Effector CD8-positive, alpha-beta T cell (primary cell): ENCODE measurements around the gene TEX19.

Experiments
- DNase-seq: peaks from one replicate; lab custom pipeline; 2025; lab: John Stamatoyannopoulos, UW

Gene TEX19

DNA sequence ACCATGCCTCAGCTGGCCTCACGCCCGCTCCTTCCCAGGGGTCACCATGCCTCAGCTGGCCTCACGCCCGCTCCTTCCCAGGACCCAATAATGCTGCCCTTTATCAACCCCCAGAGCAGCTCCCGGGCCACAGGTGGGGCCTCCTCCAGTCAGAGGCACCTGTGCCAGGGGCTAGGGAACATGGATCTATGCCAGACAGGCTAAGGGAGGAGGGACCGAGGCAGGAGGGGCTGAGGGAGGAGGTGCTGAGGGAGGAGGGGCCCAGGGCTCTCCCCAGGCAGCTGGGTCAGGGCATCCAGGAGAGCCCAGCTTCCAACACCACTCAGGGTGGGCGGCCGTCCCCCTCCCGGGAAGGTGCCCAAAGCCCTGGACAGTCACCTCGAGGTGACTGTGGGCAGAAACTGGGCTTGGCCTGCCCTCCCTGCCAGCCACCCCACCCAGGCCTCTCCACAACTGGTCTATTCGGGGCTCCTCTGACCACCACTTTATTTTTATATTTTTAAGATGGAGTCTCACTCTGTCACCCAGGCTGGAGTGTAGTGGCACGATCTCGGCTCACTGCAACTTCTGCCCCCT lies 31.9 kb downstream of the TEX19 start:
- DNase-seq: no peak

DNA sequence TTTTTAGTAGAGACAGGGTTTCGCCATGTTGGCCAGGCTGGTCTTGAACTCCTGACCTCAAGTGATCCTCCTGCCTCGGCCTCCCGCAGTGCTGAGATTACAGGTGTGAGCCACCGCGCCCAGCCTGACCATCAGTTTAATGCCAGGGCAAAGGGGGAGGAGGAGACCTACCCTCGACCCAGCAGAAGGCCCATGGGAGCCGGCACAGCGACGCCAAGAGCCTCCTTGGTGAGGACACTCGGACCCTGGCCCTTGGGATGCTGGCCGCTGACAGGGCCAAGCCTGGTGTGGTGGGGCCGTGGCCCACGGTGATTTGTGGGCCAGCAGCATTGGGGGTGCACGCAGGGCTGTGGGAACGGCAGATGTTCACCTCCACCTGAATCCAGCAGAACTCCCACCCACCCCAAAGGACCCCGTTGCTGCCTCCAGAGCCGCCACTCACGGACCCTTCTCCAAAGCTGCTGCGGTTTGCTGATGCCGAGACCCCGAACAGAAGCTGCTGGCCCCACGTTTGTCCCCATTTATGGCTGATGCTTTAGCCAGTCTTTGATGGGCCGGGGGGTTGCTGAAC lies 32.5 kb downstream of the TEX19 start:
- no peak for DNase-seq

DNA sequence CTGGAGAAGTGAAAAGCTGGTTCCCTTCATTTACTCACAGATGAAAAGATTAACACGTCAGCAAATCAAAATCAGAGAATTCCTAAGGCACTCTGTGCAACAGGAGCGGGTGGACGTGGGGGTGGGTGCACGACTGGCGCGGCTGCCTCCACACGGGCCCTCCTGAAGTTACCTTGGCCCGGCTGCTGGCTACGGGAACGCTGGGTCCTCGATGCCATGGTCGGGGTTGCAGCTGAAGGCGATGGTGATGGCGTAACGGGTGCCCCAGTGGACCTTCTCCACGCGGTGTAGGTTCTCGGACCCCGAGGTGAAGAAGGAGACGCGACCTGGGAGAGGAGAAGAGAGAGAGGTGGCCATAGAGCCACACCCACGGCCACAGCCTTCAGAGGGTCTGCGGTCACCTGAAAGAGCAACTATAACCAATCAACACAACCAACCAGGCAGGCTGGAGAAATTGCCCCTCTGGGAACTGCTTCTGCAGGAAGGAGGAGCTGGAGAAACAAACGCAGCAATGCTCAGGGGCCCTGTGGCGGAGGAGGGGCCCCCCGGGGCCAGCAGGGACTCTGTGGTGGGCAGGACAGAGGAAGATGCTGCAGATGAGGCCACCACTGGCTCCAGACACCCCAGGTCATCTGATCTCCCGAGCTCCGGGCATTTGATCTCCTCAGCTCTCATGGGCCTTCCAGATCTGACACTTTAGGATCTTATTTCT lies 33.3 kb downstream of the TEX19 start:
- no peak for DNase-seq

DNA sequence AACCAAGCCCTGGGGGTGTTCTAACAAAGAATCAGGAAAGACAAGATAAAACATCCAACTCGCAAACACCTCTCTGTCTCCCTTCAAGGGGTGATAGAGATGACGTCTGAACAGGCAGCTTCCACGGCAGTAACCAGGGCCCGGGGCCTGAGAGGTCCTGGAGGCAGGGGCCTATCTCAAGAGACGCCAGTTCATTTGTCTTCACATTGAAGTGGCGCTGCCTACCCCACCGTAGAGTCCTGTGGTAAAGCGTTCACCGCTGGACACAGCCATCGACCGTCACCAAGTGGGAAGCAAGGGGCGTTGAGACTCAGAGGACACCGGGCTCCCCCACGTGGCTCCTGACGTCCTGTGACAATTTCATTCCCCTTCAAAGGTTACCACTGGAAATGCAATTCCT lies 33.9 kb downstream of the TEX19 start:
- DNase-seq: no peak

DNA sequence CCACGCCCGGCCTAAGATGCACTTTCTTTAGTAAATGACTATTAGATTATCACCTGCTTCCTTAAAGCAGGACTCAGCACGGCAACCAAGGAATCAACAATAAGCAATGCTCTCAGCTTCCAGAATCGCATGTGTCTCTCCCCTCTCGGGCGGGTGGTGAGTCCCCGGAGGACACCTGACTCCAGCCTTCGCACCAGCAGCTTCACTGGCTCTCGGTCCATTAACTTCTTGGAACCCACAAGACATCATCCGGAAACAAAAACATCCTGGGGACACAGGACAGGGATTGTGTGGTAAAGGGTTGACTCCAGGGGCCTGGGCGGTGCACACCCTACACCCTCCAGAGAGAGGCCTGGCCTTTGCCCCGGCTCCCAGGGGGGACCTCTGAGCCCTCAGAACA lies 35.2 kb downstream of the TEX19 start:
- DNase-seq: no peak

DNA sequence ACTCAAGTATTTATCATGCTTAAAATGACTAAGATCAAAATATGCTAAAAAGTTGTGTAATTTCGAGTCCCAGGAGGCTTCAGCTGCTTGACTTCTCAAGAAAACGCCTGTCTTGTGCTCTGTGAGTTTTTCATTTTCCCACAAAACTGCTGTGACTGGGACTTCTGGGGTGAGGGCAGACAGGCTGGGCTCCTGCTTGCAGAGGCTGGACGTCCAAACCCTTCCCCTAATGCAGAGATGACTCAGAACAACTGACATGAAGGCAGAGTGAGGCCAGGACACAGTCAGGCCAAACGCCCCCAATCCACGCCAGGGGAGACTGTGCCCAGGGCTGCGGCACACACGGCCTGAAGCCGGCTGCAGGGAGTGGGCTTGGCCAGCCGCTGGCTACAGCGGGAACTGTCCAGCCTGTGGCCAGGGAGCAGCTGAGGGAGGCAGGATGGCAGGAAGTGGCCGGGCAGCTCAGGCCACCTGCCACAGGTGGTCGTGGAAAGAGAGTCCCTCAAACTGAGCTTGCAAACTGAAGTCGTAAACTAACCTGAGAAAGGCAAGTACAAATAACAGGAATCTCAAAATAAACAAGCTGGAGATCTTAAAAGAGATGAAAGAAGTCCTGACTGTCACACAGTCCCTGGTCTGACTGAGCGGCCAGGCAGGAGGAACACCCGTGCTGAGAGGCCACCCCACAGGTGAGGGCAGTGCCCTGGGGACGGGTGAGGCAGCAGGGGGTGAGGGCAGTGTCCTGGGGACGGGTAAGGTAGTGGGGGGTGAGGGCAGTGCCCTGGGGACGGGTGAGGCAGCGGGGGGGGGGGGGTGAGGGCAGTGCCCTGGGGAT lies 37.8 kb downstream of the TEX19 start:
- no peak for DNase-seq

DNA sequence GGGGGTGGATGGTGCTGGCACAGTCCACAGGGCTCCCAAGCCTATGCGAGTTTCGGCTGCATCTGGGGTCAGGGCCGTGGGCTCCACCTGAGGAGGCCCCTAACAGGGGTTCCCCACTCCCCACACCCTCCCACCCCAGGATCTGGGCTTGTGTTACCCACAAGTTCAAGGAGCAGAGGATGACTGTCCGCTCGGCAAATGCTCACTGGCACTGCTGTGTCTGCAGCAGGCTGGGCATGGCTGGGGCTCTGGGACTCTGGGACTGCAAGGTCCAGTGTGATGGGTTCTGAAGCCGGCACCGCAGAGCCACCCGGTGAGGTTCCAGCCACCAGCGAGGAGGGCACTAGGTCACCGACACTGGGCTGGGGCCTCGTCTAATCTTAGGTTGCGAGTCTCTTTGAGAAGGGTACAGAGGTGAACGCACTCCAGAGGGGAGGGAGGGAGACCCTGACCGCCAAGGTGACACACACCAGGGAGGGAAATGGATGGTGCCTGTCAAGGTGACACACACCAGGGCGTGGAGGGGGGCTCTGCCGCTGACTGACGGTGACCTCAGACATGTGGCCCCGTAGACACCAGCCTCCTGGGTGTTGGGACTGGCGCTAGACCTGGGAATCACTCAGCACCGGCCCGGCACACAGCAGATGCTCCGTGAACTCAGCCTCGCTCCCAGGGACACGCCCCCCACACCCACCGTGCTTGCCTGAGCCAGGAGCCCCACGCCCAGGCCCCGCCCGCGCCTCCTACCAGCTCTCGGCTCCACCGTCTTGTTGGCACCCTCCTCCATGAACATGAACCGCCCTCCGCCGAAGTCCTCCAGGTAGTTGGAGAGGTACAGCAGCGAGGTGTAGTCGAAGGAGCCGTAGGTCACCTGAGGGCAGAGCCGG lies 38.6 kb downstream of the TEX19 start:
- no peak for DNase-seq

DNA sequence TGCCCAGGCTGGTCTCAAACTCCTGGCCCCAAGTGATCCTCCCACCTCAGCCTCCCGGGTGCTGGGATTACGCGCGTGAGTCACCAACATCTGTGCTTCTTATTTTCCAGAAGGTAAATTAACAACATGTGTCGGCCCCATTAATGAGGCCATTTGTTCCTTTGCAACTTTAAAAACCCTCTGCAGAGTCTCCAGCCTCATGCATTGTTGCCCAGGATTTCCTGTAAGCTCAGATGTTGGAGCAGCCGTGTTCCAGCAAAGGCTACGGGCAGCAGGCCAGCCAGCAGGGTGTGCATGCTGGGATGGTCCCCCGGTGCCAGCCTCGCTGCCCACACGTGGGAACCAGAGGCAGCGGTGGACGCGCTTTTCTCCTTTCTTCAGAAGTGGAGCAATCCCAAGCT lies 40.0 kb downstream of the TEX19 start:
- DNase-seq: no peak

DNA sequence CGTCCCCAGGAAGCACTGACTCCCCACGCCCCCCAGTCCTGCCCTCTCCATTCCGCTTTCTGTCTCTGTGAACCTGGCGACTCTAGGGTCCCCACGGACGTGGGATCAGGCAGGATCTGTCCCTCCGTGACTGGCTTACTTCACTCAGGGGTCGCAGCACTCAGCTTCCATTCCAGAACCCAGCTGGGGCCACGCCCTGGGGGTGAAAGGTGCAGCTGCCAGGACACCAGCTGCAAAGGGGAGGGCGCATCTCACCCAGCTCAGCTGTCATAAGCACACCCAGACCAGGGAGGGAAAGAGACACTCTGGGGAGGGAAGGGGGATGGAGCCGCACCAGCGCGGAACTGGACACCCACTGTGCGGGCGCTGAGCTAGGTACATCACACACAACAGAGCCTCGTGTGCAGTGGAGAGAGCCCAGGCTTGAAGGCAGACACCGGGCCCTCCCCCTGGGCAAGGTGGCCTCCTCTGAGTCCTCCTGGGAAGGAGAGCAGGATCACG lies 40.6 kb downstream of the TEX19 start:
- DNase-seq: no peak

DNA sequence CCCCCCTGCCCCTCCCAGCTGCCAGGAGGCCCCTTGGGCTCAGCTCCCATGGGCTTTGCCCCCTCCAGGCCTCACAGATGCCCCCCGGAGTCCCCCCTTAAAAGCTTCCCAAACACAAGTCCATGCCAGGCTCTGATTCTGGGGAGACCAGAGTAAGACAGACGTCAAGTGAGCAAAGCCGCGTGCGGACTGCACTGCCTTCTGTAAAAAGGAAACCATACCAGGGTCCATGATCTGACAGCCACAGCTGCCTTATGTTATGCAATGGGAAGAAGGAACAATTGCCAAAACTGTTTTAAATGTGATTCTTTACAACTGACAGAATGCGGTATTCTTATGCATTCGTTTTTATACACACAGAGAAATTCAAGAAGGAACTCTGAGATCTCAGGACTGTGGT lies 41.2 kb downstream of the TEX19 start:
- no peak for DNase-seq

DNA sequence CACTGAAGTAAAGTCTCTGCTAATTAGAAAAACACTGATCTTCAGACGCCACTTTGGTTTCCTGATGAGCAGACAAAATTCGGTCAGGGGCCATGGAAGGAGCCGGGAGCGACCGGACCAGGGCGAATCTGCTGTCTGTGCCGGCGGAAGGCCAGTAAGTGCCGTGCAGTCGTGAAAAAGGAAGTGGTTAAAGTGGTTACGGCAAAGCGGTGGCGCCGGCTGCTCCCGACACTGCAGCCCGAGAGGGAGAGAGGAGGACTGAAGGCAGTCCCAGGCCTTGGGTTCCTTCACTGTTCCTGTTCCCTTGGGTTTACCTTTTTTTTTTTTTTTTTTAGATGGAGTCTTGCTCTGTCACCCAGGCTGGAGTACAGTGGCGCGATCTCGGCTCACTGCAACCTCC lies 41.8 kb downstream of the TEX19 start:
- DNase-seq: peak; percentile 19

DNA sequence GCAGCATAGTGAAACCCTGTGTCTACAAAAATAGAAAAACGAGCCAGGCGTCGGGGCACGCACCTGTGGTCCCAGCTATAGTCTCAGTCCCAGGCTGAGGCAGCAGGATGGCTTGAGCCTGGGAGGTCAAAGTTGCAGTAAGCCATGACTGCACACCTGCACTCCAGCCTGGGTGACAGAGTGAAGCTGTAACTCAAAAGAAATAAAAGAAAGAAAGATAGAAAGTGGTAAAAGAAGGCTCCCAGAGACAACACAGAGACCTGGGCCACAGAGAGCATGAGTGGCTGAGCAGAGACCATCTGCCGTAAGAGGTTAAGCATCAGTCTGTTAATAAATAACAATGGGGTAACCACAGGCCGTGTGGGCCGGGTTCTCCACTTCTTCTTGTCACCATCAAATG lies 43.8 kb downstream of the TEX19 start:
- no peak for DNase-seq

DNA sequence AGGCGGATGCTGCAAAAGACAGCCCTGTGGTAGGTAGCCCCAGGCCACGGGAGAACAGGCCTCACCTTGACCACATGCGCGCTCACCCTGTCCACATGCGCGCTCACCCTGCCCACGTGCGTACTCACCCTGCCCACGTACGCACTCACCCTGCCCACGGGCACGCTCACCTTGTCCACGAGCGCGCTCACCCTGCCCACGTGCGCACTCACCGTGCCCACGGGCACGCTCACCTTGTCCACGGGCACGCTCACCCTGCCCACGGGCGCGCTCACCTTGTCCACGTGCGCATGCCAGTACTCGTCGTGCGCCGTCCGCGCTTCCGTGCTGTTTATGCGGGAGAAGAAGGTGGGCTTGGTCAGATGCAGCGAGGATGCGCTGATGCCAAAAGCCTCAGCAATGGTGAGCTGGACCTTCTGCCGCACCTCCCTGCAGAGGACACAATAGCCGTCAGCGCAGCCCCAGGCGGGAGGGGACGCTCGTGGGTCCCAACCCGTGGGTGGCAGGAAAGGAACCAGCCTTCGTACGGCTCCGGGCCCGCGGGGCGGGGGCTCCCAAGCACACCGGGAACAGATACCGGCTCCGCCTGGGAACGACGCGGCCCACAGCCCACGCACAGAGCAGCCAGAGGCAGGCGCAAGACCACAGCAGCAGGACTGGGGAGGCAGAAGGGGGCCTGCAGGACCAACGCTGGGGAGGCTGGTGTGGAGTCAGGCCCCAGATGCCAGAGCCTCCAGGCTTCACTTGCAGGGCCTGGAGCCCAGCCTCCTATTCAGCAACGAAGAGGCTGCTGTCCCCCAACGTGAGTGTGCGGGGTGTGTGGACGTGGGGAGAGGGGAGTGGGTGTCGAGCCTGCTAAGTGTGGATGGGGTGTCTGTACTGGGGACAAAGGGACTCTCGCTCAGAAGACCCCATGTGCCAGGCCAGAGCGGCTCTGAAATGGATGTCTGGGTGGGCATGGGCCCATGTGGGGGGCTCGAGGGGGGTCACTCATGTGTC lies 44.9 kb downstream of the TEX19 start:
- no peak for DNase-seq

DNA sequence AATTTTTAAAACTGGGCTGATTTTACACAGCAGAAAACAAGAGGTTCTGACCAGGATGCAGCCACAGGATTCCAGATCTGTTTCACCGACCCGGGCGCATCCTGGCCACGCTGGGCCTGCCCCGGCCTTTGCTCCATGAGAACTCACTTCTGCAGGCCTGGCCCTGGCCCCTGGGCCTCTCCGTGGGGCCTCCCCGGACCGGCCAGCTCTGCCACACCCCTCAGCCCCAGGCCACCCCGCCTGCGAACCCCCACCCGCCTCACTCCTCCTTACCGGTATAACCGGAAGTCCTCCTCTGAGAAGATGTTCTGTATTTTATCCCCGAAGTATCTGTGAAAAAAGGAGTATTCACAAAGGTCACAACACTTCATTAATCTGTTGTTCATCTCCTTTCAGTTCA lies 46.0 kb downstream of the TEX19 start:
- no peak for DNase-seq

DNA sequence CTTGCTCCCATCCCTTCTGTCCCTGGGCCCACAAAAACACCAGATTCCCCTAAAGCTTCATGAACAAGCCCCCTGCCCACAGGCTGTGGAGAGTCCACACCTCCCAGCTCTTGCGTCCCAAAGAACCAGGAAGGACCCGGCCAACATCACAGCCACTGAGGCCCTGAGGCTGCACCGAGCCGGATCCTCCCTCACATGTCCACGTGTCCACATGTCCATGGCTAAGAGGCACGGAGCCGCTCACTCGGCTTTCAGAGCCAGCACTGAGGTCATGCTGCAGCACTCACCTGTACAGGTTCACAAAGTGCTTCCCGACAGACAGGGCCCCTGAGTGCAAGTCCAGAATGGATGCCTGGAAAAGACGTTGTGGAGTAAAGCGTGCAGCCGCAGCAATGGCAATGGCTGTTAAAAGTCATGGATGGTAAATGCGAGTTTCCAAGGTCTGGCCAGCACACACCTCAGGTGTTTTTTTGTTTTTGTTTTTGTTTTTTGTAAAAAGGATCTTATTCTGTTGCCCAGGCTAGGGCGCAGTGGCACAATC lies 47.2 kb downstream of the TEX19 start:
- DNase-seq: no peak

DNA sequence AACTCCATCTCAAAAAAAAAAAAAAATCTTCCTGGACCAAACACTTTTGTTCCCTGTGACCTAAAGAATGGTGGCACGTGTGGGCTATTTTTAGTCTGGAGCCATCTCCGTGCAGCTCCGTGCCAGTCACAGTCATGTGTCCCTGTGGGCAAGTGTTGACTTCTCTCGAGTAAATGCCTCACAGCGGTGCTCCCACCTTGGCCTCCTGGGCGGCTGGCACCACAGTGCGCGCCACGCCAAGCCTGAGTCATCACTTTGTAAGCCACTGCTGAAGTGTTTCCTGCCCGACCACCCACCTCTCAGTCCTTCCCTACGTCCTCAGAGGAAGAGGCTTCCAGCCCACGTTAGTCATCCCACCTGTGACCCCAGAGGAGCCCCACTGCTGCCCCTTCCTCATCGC lies 48.2 kb downstream of the TEX19 start:
- no peak for DNase-seq

DNA sequence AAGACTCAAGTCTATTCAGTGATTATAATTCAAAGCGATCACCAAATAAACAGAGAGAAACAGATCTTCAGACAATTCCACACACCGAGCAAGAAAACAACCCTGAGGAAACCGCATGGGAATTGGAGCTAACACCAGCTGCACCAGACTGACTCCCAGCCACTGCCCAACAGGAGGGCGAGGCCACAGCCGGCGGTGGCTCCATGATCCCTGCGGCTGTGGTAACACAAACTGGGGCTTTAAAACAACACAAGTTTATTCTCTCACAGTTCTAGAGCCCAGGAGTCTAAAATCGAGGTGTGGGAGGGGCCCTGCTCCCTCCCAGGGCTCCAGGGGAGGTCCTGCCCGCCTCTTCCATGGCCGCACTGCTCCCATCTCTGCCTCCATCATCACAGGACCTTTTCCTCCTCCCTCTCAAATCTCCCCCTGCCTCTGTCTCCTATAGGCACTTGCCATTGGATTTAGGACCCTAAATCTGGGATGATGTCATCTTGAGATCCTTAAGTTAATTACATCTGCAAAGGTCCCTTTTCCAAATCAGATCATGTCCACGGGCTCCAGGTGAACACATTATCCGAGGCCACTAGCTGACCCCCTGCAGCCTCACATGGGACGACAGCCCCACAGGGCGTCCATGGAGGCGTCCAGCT lies 49.4 kb downstream of the TEX19 start:
- DNase-seq: no peak

DNA sequence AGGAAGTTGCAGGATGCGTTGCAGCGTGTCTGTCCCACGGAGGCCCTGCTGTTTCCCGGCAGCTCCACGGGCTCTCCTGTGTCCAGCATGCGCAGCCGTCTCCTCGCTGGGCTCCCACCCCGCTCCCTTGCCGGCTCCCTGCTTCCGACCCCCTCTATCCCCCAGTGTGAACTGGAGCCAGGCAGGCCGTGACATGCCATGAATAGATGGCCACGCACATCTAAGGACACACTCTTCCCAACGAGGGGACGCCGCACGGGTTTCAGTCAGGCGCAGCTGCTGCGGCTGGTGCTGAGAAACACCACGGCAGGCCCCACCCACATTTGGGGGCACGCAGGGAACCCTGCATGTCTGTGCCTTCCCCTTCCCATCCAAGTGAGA lies 49.9 kb downstream of the TEX19 start:
- DNase-seq: no peak

DNA sequence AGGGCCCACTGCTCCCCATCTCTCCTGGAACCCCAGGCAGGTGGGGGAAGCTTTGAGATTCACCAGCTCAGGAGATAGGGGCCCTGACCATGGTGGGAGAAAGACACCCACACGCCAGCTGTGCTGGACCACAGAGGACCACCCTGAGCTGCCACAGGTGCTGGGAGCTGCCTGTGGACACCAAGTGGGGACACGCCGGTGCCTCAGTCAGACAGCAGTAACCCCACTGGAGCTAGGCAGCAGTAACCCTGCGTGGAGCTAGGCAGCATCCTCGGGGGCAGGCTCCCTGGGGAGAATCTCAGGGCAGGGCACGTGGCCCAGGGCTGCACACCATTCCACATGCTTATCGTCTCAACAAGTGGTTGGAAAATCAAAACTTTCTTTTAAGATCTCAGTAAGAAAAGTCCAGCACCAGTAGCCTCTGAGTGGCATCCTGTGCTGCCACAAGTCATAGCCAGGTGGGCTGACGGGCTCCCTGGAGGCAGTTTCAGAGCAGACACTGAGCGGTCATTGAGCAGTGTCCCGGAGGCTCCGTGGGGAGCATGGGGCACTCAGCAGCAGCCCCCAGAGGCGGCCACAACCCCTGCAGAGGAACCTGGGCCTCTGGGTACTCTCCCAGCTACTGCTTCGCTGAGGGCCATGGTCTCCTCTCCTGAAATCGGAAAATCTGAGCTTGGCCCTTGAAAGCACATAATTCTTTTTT lies 51.1 kb downstream of the TEX19 start:
- no peak for DNase-seq
